Tibial nerve (tissue), 4 donors: ENCODE results near the gene BRCC3. TPM values are rescaled to one million over a fixed set of nuclear protein-coding genes. Genes with fewer than 3 reads are reported as not detected.

Source experiments
- DNase-seq, 2 donors: peaks; one replicate each; pipeline ENCODE4 v3.0.0-alpha.2; 2019; ENCODE audit warnings: low spot score in 2 of 2
- H3K27ac ChIP-seq, 4 donors: fragments of 200-600 bp; sonication (generic) in 3 of 4; one replicate each; pipeline ENCODE4 v1.5.1; 2017 to 2019; ENCODE audit warnings: mild to moderate bottlenecking in 1 of 4
- H3K27me3 ChIP-seq, 2 donors: fragments of 200-600 bp; sonication (generic) in 1 of 2; one replicate each; pipeline versions ENCODE4 v1.5.1 to v1.6.0; 2017 to 2019
- H3K36me3 ChIP-seq, 3 donors: fragments of 200-600 bp; sonication (generic); one replicate each; pipeline ENCODE4 v1.5.1; 2018 to 2019
- H3K4me1 ChIP-seq, 4 donors: fragments of 200-600 bp; sonication (generic) in 3 of 4; one replicate each; pipeline ENCODE4 v1.5.1; 2017 to 2019
- H3K4me3 ChIP-seq, 4 donors: fragments of 200-600 bp; sonication (generic) in 3 of 4; one replicate each; pipeline ENCODE4 v1.5.1; 2017 to 2019; ENCODE audit warnings: mild to moderate bottlenecking in 1 of 4, moderate library complexity in 1 of 4
- H3K9me3 ChIP-seq, 4 donors: fragments of 200-600 bp; sonication (generic) in 3 of 4; one replicate each; pipeline ENCODE4 v1.5.1; 2017 to 2019
- EP300 ChIP-seq, 2 donors: sonication (generic); formaldehyde crosslinking; IDR thresholded peaks; one replicate each; pipeline ENCODE4 v1.6.1; 2017; ENCODE audit warnings: antibody characterized with exemption in 2 of 2, mild to moderate bottlenecking in 1 of 2
- POLR2A ChIP-seq, 2 donors: fragments of 450-650 bp; IDR thresholded peaks; one replicate each; pipeline ENCODE4 v1.6.1; 2017; ENCODE audit warnings: antibody characterized with exemption in 2 of 2, mild to moderate bottlenecking in 2 of 2, moderate library complexity in 2 of 2
- WGBS, 2 donors: methylation state at CpG; one replicate each; pipeline ENCODE4 v1.1.5; 2018; 5-methylcytosine and 5-hydroxymethylcytosine counted together
- total RNA-seq, 4 donors: library from RNA; depleted of rRNA; stranded (reverse); fragments of >200 nt; gene quantifications; one replicate each; pipeline ENCODE4 v1.1.0, GENCODE V29; 2016
- TF ChIP-seq, protein P1 (sequence below), 5 experiments: fragments of 200-600 bp in 3 of 5; fragments of 450-650 bp in 2 of 5; sonication (generic) in 3 of 5; IDR thresholded peaks; one replicate each; pipeline ENCODE4 v1.5.1; 2016 to 2019; ENCODE audit warnings: antibody characterized with exemption in 5 of 5, mild to moderate bottlenecking in 3 of 5, moderate library complexity in 2 of 5

Gene BRCC3
- total RNA-seq, result 10 to 100 TPM in 3 of 4 donors, 1 to 10 TPM in 1; 6.9 to 17.7 (median 11.5) TPM

DNA sequence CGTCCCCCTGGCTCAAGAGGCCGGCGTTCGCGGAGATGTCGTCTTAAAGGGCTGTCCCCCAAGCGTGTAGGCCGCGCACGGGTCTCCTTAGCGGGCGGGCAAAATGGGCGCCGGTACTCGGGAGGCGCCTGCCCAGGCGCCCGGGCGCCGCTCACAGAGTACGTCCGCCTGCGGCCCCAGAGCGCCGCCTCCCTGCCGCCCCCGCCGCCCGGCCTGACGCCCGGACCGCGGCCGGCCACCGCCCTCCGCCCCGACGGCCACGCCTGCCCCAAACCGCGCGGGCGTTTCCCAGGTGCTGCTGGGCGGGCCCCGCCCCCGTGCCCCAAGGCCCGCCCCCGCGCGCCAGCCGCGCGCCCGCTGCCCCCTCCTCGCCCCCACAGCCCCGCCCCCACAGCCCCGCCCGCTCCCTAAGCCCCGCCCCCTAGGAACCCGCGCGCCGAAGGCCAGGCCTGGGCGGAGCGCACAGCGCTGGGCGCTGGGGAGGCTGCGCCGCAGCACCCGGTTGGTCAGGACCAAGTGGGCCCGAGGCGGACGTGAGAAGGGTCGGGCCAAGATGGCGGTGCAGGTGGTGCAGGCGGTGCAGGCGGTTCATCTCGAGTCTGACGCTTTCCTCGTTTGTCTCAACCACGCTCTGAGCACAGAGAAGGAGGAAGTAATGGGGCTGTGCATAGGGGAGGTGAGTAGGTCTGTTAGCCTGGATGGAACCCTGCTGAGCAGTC, at the start of gene BRCC3, which contains the start of the genes CMC4 and MTCP1:
BRCC3 (plus strand) TSS at position 534 of the 719 bp plus-strand sequence; CDS start at position 554, 20 bp downstream.
CMC4 (minus strand) TSS at position 162 of the 719 bp plus-strand sequence. CDS start 7,113 bp downstream, outside the sequence.
MTCP1 (minus strand) TSS at position 162 of the 719 bp plus-strand sequence. CDS start 5,126 bp downstream, outside the sequence.
- Histone ChIP-seq H3K4me1 (peaks cover 0 to 30% (median 4%) of the 10 kb centered on the region in 4 donors), H3K9me3 (no peaks in the 10 kb centered on the region), H3K4me3 (peak within 1 kb of the TSS; percentile 53 to 72 (median 59)), H3K36me3 (no peaks in the 10 kb centered on the region), H3K27me3 (no peaks in the 10 kb centered on the region), H3K27ac (peak within 1 kb of the TSS; percentile 77 to 92 (median 86))
- TF ChIP-seq, protein P1, sequence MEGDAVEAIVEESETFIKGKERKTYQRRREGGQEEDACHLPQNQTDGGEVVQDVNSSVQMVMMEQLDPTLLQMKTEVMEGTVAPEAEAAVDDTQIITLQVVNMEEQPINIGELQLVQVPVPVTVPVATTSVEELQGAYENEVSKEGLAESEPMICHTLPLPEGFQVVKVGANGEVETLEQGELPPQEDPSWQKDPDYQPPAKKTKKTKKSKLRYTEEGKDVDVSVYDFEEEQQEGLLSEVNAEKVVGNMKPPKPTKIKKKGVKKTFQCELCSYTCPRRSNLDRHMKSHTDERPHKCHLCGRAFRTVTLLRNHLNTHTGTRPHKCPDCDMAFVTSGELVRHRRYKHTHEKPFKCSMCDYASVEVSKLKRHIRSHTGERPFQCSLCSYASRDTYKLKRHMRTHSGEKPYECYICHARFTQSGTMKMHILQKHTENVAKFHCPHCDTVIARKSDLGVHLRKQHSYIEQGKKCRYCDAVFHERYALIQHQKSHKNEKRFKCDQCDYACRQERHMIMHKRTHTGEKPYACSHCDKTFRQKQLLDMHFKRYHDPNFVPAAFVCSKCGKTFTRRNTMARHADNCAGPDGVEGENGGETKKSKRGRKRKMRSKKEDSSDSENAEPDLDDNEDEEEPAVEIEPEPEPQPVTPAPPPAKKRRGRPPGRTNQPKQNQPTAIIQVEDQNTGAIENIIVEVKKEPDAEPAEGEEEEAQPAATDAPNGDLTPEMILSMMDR (IDR thresholded peaks at IDR 0.05), result no peak
- TF ChIP-seq EP300 (IDR thresholded peaks at IDR 0.05) (peak in 1 of 2 donors; percentile 55), POLR2A (IDR thresholded peaks at IDR 0.05) (peak; percentile 34 to 45)
- peak; percentile 42 for DNase-seq
- 0 to 45% methylated on average over 15 to 58 of the region's 81 CpGs for WGBS, 2 donors

GRCh38 chrX:155022585-155022984, 48.7 kb upstream of the BRCC3 start, which contains the start of gene F8:
F8 (minus strand) TSS chrX:155022723; CDS start chrX:155022552, 171 bp downstream.
- Histone ChIP-seq H3K27me3 (no peaks in the 10 kb centered on the region), H3K36me3 (no peaks in the 10 kb centered on the region), H3K27ac (no peak within 1 kb of the TSS), H3K4me1 (no peaks in the 10 kb centered on the region), H3K9me3 (no peaks in the 10 kb centered on the region), H3K4me3 (no peak within 1 kb of the TSS)
- 0 to 13% methylated on average over 1 of the region's 1 CpG for WGBS, 2 donors
- TF ChIP-seq, protein P1 (IDR thresholded peaks at IDR 0.05), result no peak
- TF ChIP-seq EP300 (IDR thresholded peaks at IDR 0.05), result no peak
- TF ChIP-seq POLR2A (IDR thresholded peaks at IDR 0.05), result no peak
- DNase-seq, result no peak

GRCh38 chrX:155023907-155024833, 47.1 kb upstream of the BRCC3 start:
- TF ChIP-seq EP300 (IDR thresholded peaks at IDR 0.05) (no peak), POLR2A (IDR thresholded peaks at IDR 0.05) (no peak)
- TF ChIP-seq, protein P1 (IDR thresholded peaks at IDR 0.05), result no peak
- no peak for DNase-seq
- H3K27me3 ChIP-seq, result no peaks in the 10 kb centered on the region
- WGBS, 2 donors, result 86 to 97% methylated on average over 6 of the region's 6 CpGs
- peak overlapping the region in 1 of 4 donors; percentile 12 for H3K27ac ChIP-seq
- no peaks in the 10 kb centered on the region for H3K36me3 ChIP-seq
- H3K4me1 ChIP-seq, result peaks cover 0 to 13% (median 0%) of the 10 kb centered on the region in 4 donors
- H3K9me3 ChIP-seq, result no peaks in the 10 kb centered on the region
- H3K4me3 ChIP-seq, result no peak overlapping the region

DNA sequence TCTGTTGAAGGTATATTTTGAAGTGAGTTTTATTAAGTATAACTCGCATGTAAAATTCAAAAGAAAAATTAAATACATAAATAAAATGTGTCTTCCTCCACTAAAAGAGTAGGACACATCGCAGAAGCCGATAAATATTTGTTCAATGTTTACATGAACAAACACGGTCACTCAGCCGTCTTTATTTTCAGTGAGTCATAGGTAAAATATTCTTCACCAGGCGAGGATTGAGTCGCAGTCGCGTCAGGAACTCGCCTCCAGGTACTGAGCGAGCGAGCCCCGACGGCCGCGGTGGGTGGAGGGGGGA, 44.9 kb upstream of the BRCC3 start:
- Histone ChIP-seq H3K4me1 (peaks cover 0 to 13% (median 0%) of the 10 kb centered on the region in 4 donors), H3K27me3 (no peaks in the 10 kb centered on the region), H3K9me3 (no peaks in the 10 kb centered on the region), H3K27ac (peak overlapping the region; percentile 91 to 98 (median 95)), H3K4me3 (peak overlapping the region; percentile 50 to 79 (median 58)), H3K36me3 (no peaks in the 10 kb centered on the region)
- TF ChIP-seq POLR2A (IDR thresholded peaks at IDR 0.05) (no peak), EP300 (IDR thresholded peaks at IDR 0.05) (no peak)
- TF ChIP-seq, protein P1 (IDR thresholded peaks at IDR 0.05), result no peak
- no peak for DNase-seq
- WGBS, 2 donors, result 0 to 45% methylated on average over 11 to 16 of the region's 16 CpGs
